Epithelial cell of esophagus (primary cell): ENCODE measurements around the gene OTUD4.
"Not testable (repeated sequence)": the region's sequence is repeated elsewhere in the genome, so short reads cannot be mapped to it uniquely, and the experiment has no call there.

Experiments
- DNase-seq: peaks from one replicate; pipeline ENCODE4 v3.0.0; 2010; ENCODE audit warnings: low read depth
- H3K4me3 ChIP-seq: 2 replicates; pipeline ENCODE4 v1.5.1; 2011; ENCODE audit warnings: mild to moderate bottlenecking, low read length, control low read depth
- CTCF ChIP-seq: IDR thresholded peaks from 2 replicates; pipeline ENCODE4 v1.5.1; 2011; ENCODE audit warnings: low read depth, mild to moderate bottlenecking, low read length, control low read depth, inconsistent platforms; ENCODE audit not compliant: insufficient read depth; ENCODE audit errors: missing control alignments

The OTUD4 gene

DNA sequence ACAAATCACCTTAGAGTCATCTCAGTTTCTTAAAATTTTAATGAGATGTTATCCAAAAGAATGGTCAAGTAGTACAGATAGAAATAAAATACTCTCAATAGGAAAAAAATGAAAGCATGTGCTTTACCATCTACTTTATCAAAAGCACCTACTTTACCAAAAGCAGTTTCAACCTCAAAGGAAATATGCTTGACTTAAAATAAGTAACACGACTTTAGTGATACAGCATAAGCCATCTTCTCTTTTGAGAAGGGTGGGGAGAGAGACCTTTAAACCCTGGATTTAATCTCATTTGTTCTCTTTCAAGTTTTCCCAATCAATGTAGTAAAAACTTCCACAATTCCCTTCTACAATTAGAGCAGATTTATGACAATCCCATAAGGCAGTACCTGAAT lies 26.5 kb downstream of the OTUD4 start:
- TF ChIP-seq CTCF, result no peak
- DNase-seq, result no peak

DNA sequence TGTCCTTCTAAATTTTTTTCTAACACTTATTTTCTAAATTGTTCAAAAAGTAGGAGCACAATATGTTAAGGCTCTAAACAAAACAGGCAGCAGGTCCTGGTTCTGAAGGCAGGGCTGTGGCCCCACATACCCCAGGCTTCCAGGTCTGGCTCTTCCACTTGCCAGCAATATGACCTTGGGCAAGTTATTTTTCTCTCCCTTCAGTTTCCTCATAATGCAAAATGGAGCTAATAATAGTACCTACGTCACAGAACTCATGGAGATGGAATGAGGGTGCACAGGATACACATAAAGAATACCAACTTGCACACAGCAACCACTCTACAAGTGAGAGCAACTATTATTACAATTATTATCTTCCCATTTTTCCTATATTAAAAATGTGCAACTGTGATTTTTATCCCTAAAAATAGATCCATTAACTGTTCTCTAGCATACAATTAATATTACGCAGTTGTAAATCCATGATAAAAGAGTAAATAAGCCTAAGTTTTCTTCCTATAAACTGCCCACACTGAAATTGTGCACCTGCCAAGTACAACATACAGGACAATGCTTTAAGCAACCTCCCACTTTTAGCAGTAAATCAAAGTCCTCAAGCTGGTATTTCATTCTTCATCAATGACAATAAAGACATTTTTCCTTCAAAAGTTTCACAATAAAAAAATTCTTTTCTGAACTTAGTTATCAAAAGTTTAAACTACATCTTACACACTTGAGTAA lies 27.0 kb downstream of the OTUD4 start:
- no peak overlapping the region for H3K4me3 ChIP-seq
- no peak for DNase-seq
- TF ChIP-seq CTCF, result no peak

More for the DNA sequence above, 26.5 kb downstream of the OTUD4 start:
- no peak overlapping the region for H3K4me3 ChIP-seq

- TF ChIP-seq CTCF, result no peak
- DNase-seq, result no peak
These were observed 31.4 kb downstream of the OTUD4 start for GRCh38 chr4:145148980-145149379.

GRCh38 chr4:145136219-145136618 lies 44.2 kb downstream of the OTUD4 start:
- DNase-seq, H3K4me3 ChIP-seq: not testable (repeated sequence)

More at GRCh38 chr4:145148980-145149379, 31.4 kb downstream of the OTUD4 start:
- H3K4me3 ChIP-seq, result no peak overlapping the region

GRCh38 chr4:145132511-145133098 lies 47.8 kb downstream of the OTUD4 start:
- no peak for DNase-seq
- TF ChIP-seq CTCF, result no peak
- H3K4me3 ChIP-seq, result no peak overlapping the region

DNA sequence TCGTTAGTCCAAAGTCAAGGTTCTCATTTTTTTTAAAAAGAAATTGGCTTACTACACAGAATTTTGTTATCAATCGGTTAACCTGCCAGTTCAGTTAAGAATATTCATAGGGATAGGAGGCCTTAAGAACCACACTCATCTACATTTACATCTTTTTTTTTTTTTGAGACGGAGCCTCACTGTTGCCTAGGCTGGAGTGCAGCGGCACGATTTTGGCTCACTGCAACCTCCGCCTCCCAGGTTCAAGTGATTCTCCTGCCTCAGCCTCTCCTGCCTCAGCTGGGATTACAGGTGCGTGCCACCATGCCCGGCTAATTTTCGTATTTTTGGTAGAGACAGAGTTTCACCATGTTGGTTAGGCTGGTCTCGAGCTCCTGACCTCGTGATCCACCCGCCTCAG lies 48.5 kb downstream of the OTUD4 start:
- DNase-seq, result no peak
- no peak for TF ChIP-seq CTCF
- H3K4me3 ChIP-seq, result no peak overlapping the region

DNA sequence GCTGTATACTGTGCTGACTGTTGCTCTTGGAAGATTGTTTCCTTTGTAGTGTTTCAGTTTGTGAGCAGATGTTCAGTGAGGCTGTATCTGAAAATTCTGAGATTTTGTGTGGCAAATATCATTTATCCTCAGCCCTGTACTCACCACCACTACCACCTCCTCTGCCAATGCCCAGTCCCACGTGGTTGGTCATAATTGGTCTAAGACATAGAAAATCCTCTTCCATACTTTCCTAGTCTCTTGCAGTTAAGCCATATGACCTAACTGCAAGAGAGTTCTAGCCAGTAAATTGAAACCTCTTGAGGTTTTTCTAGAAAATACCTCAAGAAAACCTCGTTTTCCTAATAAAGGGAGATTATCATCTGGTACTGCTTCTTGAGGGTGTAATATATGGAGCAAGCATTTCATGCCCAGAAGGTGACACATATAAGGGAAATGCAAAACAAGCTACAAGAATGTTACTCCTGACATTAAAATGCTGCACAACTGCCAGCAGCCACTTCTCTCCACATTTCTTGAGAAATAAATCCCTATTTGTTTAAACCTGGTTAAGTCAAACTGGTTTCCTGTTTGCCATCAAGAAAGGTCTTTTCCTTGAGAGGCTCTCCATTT lies 49.5 kb downstream of the OTUD4 start:
- H3K4me3 ChIP-seq, result no peak overlapping the region
- peak; percentile 59 for DNase-seq
- TF ChIP-seq CTCF, result no peak
